ENCODE data around the gene GPA33.
A peak's percentile ranks its signal among the peaks of the same experiment; 100 is the strongest.

The GPA33 gene

DNA sequence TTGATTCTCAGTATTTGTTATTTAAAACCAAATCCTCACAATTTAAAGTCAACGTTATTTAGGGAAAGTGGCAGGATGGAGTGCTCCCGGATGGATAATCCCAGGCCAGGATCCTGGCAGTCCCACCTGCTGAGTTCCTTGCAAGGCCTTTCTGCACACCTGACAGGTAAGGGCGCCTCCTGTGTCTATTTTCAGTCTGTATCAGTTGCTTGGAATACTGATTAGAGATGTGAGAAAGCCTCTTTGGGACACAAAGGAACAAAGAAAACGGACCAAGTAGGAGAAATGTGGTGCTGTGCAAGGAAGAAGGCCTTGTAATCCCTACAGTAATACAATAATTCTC lies 15.9 kb upstream of the GPA33 start:
- peaks cover 2% of the 10 kb centered on the region for H3K4me1 ChIP-seq (ENCODE audit: control insufficient read depth, low read depth, low read length)
- no peak overlapping the region for H3K56ac ChIP-seq (ENCODE audit: low read length)
- H3K27ac ChIP-seq (ENCODE audit: low read depth, low read length) = no peak overlapping the region
- no peaks in the 10 kb centered on the region for H3K36me3 ChIP-seq (ENCODE audit: control insufficient read depth, insufficient read depth, low read length)
- no peak overlapping the region for H3K4ac ChIP-seq (ENCODE audit: low read depth, low read length)
- H3K9ac ChIP-seq (ENCODE audit: low read length) = no peak overlapping the region
- H3K4me2 ChIP-seq (ENCODE audit: low read length) = no peak overlapping the region
- no peak overlapping the region for H2AK5ac ChIP-seq (ENCODE audit: low read length)
- no peak for DNase-seq
- no peak overlapping the region for H4K5ac ChIP-seq (ENCODE audit: low read length)
- no peak overlapping the region for H2BK120ac ChIP-seq (ENCODE audit: low read depth, low read length)
- no peak overlapping the region for H3K18ac ChIP-seq (ENCODE audit: low read length)
- H3K79me2 ChIP-seq (ENCODE audit: control insufficient read depth, insufficient read depth, low read length) = no peaks in the 10 kb centered on the region
- no CpG with 5 or more reads among the region's 4 CpGs for WGBS (ENCODE audit: extremely low coverage, insufficient coverage, low lambda C conversion rate)
- no peak overlapping the region for H4K8ac ChIP-seq (ENCODE audit: low read depth, low read length)
- H2BK5ac ChIP-seq (ENCODE audit: low read length) = no peak overlapping the region
- no peaks in the 10 kb centered on the region for H3K27me3 ChIP-seq (ENCODE audit: insufficient read depth, low read length, poor library complexity)
- no peak overlapping the region for H3K23ac ChIP-seq (ENCODE audit: low read length)
- no peak overlapping the region for H2BK15ac ChIP-seq (replicated peaks; ENCODE audit: low read depth)
- no peak overlapping the region for H3K4me3 ChIP-seq (ENCODE audit: low read length)
- H3K79me1 ChIP-seq (ENCODE audit: low read length) = no peaks in the 10 kb centered on the region

DNA sequence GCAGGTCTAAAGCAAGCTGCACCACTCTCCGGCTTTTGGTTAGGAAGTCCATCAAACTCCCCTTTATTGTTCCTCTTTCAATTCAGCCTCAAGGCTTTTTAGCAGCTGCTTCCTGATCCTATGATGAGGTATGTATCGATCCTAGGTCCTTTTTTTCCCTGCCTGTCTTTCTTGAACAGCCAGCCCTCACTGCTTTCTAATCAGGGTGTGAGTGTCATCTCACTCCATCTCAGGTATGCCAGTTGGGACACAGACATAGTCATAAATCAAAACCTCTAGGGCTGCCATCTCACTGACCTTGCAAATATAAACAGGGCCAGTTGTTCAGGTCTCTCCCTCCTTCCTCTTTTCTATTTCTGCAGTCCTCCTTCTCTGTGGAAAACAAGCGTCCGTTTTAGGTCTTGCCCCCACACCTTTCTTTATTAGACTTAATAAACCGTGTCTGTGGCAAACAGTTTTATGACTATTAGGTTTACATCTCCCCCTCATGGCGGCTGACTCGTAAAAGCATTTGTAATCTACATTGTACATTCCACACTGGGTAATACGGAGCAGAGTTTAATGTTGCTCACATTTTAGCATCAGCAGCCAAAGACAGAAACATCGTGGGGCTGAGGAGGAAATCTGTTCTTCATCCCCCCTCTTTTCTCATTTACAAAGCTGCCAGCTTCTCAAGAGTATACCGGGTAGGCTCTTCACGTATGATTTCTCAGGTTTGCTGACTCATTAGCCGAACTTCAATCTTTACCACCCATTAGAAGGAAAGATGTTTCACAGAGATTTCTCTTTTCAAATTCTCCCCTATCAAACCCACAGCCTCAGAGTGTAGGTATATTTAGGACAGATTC lies 15.3 kb upstream of the GPA33 start:
- H3K4me1 ChIP-seq (ENCODE audit: control insufficient read depth, low read depth, low read length) = peaks cover 2% of the 10 kb centered on the region
- H3K27me3 ChIP-seq (ENCODE audit: insufficient read depth, low read length, poor library complexity) = no peaks in the 10 kb centered on the region
- H2AK5ac ChIP-seq (ENCODE audit: low read length) = no peak overlapping the region
- H3K56ac ChIP-seq (ENCODE audit: low read length) = no peak overlapping the region
- H4K5ac ChIP-seq (ENCODE audit: low read length) = no peak overlapping the region
- no peak overlapping the region for H2BK15ac ChIP-seq (replicated peaks; ENCODE audit: low read depth)
- no peak overlapping the region for H3K27ac ChIP-seq (ENCODE audit: low read depth, low read length)
- no peak overlapping the region for H3K4ac ChIP-seq (ENCODE audit: low read depth, low read length)
- no peaks in the 10 kb centered on the region for H3K36me3 ChIP-seq (ENCODE audit: control insufficient read depth, insufficient read depth, low read length)
- no peak overlapping the region for H3K4me2 ChIP-seq (ENCODE audit: low read length)
- H3K4me3 ChIP-seq (ENCODE audit: low read length) = no peak overlapping the region
- no peak overlapping the region for H4K8ac ChIP-seq (ENCODE audit: low read depth, low read length)
- no peak overlapping the region for H3K9ac ChIP-seq (ENCODE audit: low read length)
- no peaks in the 10 kb centered on the region for H3K79me2 ChIP-seq (ENCODE audit: control insufficient read depth, insufficient read depth, low read length)
- WGBS (ENCODE audit: extremely low coverage, insufficient coverage, low lambda C conversion rate) = no CpG with 5 or more reads among the region's 12 CpGs
- no peaks in the 10 kb centered on the region for H3K79me1 ChIP-seq (ENCODE audit: low read length)
- H2BK5ac ChIP-seq (ENCODE audit: low read length) = no peak overlapping the region
- no peak for DNase-seq
- H3K18ac ChIP-seq (ENCODE audit: low read length) = peak overlapping the region; percentile 66
- no peak overlapping the region for H2BK120ac ChIP-seq (ENCODE audit: low read depth, low read length)
- H3K23ac ChIP-seq (ENCODE audit: low read length) = no peak overlapping the region

- no peak for DNase-seq
- Histone ChIP-seq H3K23ac (ENCODE audit: low read length) (no peak overlapping the region), H3K79me1 (ENCODE audit: low read length) (no peaks in the 10 kb centered on the region), H4K5ac (ENCODE audit: low read length) (no peak overlapping the region), H3K36me3 (ENCODE audit: control insufficient read depth, insufficient read depth, low read length) (no peaks in the 10 kb centered on the region), H3K4me1 (ENCODE audit: control insufficient read depth, low read depth, low read length) (peaks cover 2% of the 10 kb centered on the region), H2BK120ac (ENCODE audit: low read depth, low read length) (no peak overlapping the region), H3K9ac (ENCODE audit: low read length) (no peak overlapping the region), H3K4ac (ENCODE audit: low read depth, low read length) (no peak overlapping the region), H3K4me2 (ENCODE audit: low read length) (no peak overlapping the region), H2BK5ac (ENCODE audit: low read length) (peak overlapping the region; percentile 14), H3K27ac (ENCODE audit: low read depth, low read length) (no peak overlapping the region), H2BK15ac (replicated peaks; ENCODE audit: low read depth) (no peak overlapping the region), H3K56ac (ENCODE audit: low read length) (peak overlapping the region; percentile 27), H3K79me2 (ENCODE audit: control insufficient read depth, insufficient read depth, low read length) (no peaks in the 10 kb centered on the region), H3K27me3 (ENCODE audit: insufficient read depth, low read length, poor library complexity) (no peaks in the 10 kb centered on the region), H4K8ac (ENCODE audit: low read depth, low read length) (no peak overlapping the region), H2AK5ac (ENCODE audit: low read length) (no peak overlapping the region), H3K18ac (ENCODE audit: low read length) (no peak overlapping the region), H3K4me3 (ENCODE audit: low read length) (no peak overlapping the region)
- WGBS (ENCODE audit: extremely low coverage, insufficient coverage, low lambda C conversion rate) = no CpG with 5 or more reads among the region's 6 CpGs
These were observed 14.1 kb upstream of the GPA33 start for GRCh38 chr1:167104256-167104633.

DNA sequence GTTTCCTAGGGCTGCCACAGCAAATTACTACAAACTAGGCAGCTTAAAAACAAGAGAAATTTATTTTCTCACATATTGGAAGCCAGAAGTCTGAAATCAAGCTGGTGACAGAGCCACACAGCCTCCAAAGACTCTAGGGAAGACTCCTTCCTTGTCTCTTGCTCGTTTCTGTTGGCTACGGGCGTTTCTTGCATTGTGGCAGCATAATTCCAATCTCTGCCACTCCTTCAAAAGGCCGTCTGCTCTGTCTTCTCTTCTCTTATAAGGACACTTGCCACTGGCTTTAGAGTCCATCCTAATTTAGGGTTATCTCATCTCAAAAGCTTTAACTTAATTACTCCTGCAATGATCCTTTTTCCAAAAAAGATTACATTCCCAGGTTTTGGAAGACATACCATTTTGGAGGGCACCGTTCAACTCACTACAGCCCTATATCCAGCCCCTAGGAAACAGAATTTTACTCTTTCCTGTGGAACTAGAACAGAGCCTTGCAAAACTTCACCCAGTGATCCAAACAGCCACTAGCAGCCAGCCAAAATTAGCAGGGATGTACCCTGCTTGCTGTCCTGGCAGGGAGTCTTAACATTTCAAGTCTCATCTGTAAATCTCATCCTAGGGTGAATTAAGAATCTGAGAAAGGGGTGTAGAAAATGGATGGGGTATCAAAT lies 12.9 kb upstream of the GPA33 start:
- no peak overlapping the region for H2BK5ac ChIP-seq (ENCODE audit: low read length)
- H3K79me1 ChIP-seq (ENCODE audit: low read length) = no peaks in the 10 kb centered on the region
- no peaks in the 10 kb centered on the region for H3K79me2 ChIP-seq (ENCODE audit: control insufficient read depth, insufficient read depth, low read length)
- H3K56ac ChIP-seq (ENCODE audit: low read length) = no peak overlapping the region
- H3K27ac ChIP-seq (ENCODE audit: low read depth, low read length) = no peak overlapping the region
- H3K27me3 ChIP-seq (ENCODE audit: insufficient read depth, low read length, poor library complexity) = no peaks in the 10 kb centered on the region
- no peak overlapping the region for H2BK15ac ChIP-seq (replicated peaks; ENCODE audit: low read depth)
- H3K4ac ChIP-seq (ENCODE audit: low read depth, low read length) = no peak overlapping the region
- no peak overlapping the region for H4K5ac ChIP-seq (ENCODE audit: low read length)
- no peak overlapping the region for H2AK5ac ChIP-seq (ENCODE audit: low read length)
- H3K4me1 ChIP-seq (ENCODE audit: control insufficient read depth, low read depth, low read length) = peaks cover 2% of the 10 kb centered on the region
- WGBS (ENCODE audit: extremely low coverage, insufficient coverage, low lambda C conversion rate) = no CpG with 5 or more reads among the region's 5 CpGs
- no peak overlapping the region for H3K4me2 ChIP-seq (ENCODE audit: low read length)
- peak overlapping the region; percentile 52 for H3K18ac ChIP-seq (ENCODE audit: low read length)
- no peak overlapping the region for H3K9ac ChIP-seq (ENCODE audit: low read length)
- H3K23ac ChIP-seq (ENCODE audit: low read length) = no peak overlapping the region
- DNase-seq = no peak
- no peak overlapping the region for H3K4me3 ChIP-seq (ENCODE audit: low read length)
- H4K8ac ChIP-seq (ENCODE audit: low read depth, low read length) = no peak overlapping the region
- peak overlapping the region; percentile 54 for H2BK120ac ChIP-seq (ENCODE audit: low read depth, low read length)
- no peaks in the 10 kb centered on the region for H3K36me3 ChIP-seq (ENCODE audit: control insufficient read depth, insufficient read depth, low read length)

DNA sequence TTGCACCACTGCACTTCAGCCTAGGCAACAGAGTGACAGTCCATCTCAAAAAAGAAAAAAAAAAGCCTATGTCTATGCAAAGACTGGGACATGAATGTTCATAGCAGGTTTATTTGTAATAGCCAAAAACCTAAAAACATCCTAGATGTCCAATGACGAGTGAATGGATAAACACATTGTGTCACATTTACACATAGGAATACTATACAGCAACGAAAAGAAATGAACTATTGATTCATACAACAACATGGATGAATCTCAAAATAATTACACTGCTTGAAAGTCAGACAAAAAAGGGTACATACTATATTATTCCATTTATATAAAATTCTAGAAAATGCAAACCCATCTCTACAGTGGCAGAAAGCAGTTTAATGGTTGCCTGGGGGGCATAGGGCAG lies 11.6 kb upstream of the GPA33 start:
- Histone ChIP-seq H3K4me2 (ENCODE audit: low read length) (no peak overlapping the region), H3K36me3 (ENCODE audit: control insufficient read depth, insufficient read depth, low read length) (no peaks in the 10 kb centered on the region), H3K23ac (ENCODE audit: low read length) (no peak overlapping the region), H4K5ac (ENCODE audit: low read length) (no peak overlapping the region), H2BK5ac (ENCODE audit: low read length) (no peak overlapping the region), H3K4me1 (ENCODE audit: control insufficient read depth, low read depth, low read length) (peaks cover 2% of the 10 kb centered on the region), H3K4me3 (ENCODE audit: low read length) (no peak overlapping the region), H3K18ac (ENCODE audit: low read length) (no peak overlapping the region), H3K79me1 (ENCODE audit: low read length) (no peaks in the 10 kb centered on the region), H3K56ac (ENCODE audit: low read length) (no peak overlapping the region), H4K8ac (ENCODE audit: low read depth, low read length) (no peak overlapping the region), H3K4ac (ENCODE audit: low read depth, low read length) (no peak overlapping the region), H2AK5ac (ENCODE audit: low read length) (no peak overlapping the region), H3K9ac (ENCODE audit: low read length) (no peak overlapping the region), H3K79me2 (ENCODE audit: control insufficient read depth, insufficient read depth, low read length) (no peaks in the 10 kb centered on the region), H2BK15ac (replicated peaks; ENCODE audit: low read depth) (no peak overlapping the region), H3K27me3 (ENCODE audit: insufficient read depth, low read length, poor library complexity) (no peaks in the 10 kb centered on the region), H2BK120ac (ENCODE audit: low read depth, low read length) (no peak overlapping the region), H3K27ac (ENCODE audit: low read depth, low read length) (no peak overlapping the region)
- DNase-seq = no peak
- no CpG with 5 or more reads among the region's 2 CpGs for WGBS (ENCODE audit: extremely low coverage, insufficient coverage, low lambda C conversion rate)

All from mesendoderm (in vitro differentiated cells).